ENCODE results near the gene C10orf95. TPM values are rescaled to one million over a fixed set of nuclear protein-coding genes. Genes with fewer than 3 reads are reported as not detected.
A peak's percentile ranks its signal among the peaks of the same experiment; 100 is the strongest.
"Not testable (repeated sequence)": the region's sequence is repeated elsewhere in the genome, so short reads cannot be mapped to it uniquely, and the experiment has no call there.

Gene C10orf95
- total RNA-seq (not detected), polyA plus RNA-seq (0.11 TPM)

DNA sequence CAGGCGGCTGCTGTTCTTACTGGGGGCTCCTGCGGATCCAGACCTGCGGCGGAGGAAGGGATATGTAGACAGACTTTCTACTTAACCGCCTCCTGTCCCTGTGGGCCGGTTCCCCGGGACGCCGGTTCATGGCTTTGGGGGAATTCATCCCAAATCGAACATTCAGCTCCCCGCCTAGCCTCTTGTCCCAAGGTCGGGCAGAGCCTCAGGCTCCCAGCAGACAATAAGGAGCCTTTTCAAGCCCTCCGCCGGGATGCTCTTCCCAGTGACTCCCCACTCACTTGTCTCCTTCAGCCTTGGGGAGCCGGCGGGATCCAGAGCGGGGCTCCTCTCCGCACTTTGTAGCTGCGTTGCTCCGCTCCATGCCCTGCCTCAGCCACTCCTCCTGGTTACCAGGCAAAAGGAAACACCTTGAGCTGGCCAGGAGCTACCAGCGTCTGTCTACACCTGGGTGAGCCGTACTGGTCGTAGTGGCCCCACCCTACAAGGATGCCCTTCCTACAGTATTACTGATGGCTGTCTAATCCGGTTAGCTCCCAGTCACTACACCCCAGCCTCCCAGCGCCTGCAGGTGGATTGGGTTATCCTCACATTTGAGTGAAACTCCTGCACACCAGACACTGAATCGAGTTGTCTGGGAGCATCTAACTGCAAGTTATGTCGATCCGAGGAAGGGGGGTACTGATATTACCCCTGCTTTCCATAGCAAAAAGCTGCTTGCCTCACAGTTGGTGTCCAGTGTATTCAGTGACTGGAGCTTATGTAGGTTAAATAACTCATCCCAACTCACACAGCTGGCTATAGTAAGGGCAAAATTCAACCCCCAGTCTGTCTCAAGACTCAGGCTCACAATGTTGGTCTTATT is at the start of gene C10orf95:
C10orf95 (minus strand) TSS at position 439 of the 865 bp plus-strand sequence. CDS start 450 bp downstream, outside the sequence.
- Histone ChIP-seq H3K4me1 (ENCODE audit: insufficient read depth) (no peaks in the 10 kb centered on the region), H3K36me3 (ENCODE audit: insufficient read depth) (no peaks in the 10 kb centered on the region), H3K27ac (ENCODE audit: low read depth) (peak within 1 kb of the TSS; percentile 68), H3K4me3 (ENCODE audit: low read depth, low read length) (peak within 1 kb of the TSS; percentile 88)
- no peak for DNase-seq (ENCODE audit: extremely low spot score)
- WGBS = 30% methylated on average over 28 of the region's 28 CpGs

DNA sequence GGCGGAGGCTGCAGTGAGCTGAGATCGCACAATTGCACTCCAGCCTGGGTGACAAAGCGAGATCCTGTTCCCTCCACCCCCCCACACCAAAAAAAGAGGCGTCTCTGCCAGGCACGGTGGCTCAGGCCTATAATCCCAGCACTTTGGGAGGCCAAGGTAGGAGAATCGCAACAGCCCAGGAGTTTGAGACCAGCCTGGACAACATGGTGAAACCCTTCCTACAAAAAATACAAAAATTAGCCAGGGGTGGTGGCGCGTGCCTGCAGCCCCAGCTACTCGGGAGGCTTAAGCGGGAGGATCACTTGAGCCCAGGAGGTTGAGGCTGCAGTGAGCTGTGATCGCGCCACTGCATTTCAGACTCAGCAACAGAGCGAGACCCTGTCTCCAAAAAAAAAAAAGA is 49.3 kb upstream of the C10orf95 start:
- not testable (repeated sequence) for H3K4me3 ChIP-seq (ENCODE audit: low read depth, low read length); H3K36me3 ChIP-seq (ENCODE audit: insufficient read depth); H3K27ac ChIP-seq (ENCODE audit: low read depth); DNase-seq (ENCODE audit: extremely low spot score); H3K4me1 ChIP-seq (ENCODE audit: insufficient read depth)
- WGBS = 94% methylated on average over 13 of the region's 13 CpGs

DNA sequence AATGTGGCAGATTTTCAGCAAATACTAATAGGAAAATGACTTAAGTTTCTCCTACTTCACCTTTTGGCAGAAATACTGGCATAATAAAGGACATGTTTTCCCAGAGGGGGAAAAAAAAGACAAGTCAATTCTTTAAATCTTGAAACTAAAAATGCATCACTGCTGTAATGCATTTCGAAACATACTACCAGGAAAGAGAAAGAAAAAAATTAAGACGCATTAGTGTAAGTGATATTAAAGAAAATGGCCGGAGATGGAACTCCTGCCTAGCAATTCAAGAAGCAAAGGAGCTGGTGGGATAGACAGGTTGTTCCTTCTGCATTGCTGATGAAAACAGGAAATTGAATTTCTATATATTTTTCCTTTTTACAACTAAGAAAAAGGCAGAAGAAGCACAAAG is 48.0 kb upstream of the C10orf95 start:
- H3K4me1 ChIP-seq (ENCODE audit: insufficient read depth) = peaks cover 2% of the 10 kb centered on the region
- H3K4me3 ChIP-seq (ENCODE audit: low read depth, low read length) = no peak overlapping the region
- WGBS = 90% methylated on average over 3 of the region's 3 CpGs
- no peaks in the 10 kb centered on the region for H3K36me3 ChIP-seq (ENCODE audit: insufficient read depth)
- H3K27ac ChIP-seq (ENCODE audit: low read depth) = no peak overlapping the region
- no peak for DNase-seq (ENCODE audit: extremely low spot score)

DNA sequence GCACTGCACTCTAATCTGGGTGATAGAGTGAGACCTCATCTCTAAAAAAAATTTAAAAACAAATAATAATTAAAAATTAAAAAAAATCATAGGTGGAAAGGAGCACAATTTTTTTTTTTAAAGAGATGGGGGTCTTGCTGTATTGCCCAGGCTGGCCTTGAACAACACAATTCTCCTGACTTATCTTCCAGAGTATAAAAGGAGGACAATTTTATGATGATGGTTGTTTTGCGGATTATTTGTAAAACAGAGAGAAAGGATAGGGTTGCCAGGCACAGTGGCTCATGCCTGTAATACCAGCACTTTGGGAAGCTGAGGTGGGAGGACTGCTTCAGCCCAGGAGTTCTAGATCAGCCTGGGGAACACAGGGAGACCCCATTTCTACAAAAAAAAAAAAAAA is 46.2 kb upstream of the C10orf95 start:
- no peak overlapping the region for H3K4me3 ChIP-seq (ENCODE audit: low read depth, low read length)
- 96% methylated on average over 1 of the region's 1 CpG for WGBS
- H3K27ac ChIP-seq (ENCODE audit: low read depth) = no peak overlapping the region

GRCh38 chr10:102493771-102494170 is 42.4 kb upstream of the C10orf95 start:
- H3K4me1 ChIP-seq (ENCODE audit: insufficient read depth) = no peaks in the 10 kb centered on the region
- no peak for DNase-seq (ENCODE audit: extremely low spot score)
- no peaks in the 10 kb centered on the region for H3K36me3 ChIP-seq (ENCODE audit: insufficient read depth)
- 91% methylated on average over 2 of the region's 2 CpGs for WGBS
- no peak overlapping the region for H3K27ac ChIP-seq (ENCODE audit: low read depth)
- H3K4me3 ChIP-seq (ENCODE audit: low read depth, low read length) = no peak overlapping the region

More for the DNA sequence above, 46.2 kb upstream of the C10orf95 start:
- no peak for DNase-seq (ENCODE audit: extremely low spot score)
- Histone ChIP-seq H3K4me1 (ENCODE audit: insufficient read depth) (peaks cover 2% of the 10 kb centered on the region), H3K36me3 (ENCODE audit: insufficient read depth) (no peaks in the 10 kb centered on the region)

DNA sequence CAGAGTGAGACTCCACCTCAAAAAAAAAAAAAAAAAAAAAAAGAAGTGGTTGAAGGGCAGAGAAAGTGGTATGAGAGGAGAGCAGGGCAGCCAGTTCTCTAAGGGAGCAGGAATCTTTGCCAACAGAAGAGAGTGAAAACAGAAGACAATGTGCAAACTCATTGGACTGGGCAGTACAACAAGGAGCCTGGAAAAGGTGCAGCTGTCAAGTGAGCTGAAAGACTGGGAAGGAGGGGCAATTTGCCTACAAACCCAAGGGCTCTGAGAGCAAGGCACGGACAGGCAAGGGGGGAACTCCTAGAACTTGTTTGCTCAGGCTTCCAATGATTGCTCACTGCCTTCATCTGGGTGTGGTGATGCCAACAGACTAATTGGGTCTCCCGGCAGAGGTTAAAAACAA is 41.6 kb upstream of the C10orf95 start:
- Histone ChIP-seq H3K4me1 (ENCODE audit: insufficient read depth) (no peaks in the 10 kb centered on the region), H3K4me3 (ENCODE audit: low read depth, low read length) (no peak overlapping the region), H3K36me3 (ENCODE audit: insufficient read depth) (peaks cover 2% of the 10 kb centered on the region), H3K27ac (ENCODE audit: low read depth) (no peak overlapping the region)
- 25% methylated on average over 2 of the region's 2 CpGs for WGBS
- no peak for DNase-seq (ENCODE audit: extremely low spot score)

DNA sequence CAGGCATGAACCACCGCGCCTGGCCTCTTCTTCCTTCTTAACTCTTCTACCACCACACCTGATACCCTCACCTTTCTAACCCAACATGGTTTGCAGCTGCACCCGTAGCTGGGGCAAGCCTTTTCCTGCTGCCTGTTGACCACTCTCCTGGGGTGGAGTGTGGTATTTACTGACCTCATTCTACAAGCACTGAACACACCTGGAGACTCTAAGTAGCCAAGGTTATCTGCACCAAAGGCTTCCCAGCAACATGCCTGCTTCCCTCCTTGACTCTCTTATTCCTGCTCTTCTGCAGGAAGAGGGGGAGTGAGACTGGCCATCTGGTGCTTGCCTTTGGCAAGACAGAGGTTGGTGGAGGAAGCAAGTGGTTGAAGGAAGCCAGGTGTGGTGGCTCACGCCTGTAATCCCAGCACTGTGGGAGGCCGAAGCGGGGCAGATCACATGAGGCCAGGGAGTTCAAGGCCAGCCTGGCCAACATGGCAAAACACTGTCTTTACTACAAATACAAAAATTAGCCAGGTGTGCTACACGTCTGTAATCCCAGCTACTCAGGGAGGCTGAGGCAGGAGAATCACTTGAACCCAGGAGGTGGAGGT is 41.1 kb upstream of the C10orf95 start:
- no peak overlapping the region for H3K4me3 ChIP-seq (ENCODE audit: low read depth, low read length)
- no peak overlapping the region for H3K27ac ChIP-seq (ENCODE audit: low read depth)
- no peak for DNase-seq (ENCODE audit: extremely low spot score)
- peaks cover 2% of the 10 kb centered on the region for H3K36me3 ChIP-seq (ENCODE audit: insufficient read depth)
- H3K4me1 ChIP-seq (ENCODE audit: insufficient read depth) = no peaks in the 10 kb centered on the region
- 84% methylated on average over 7 of the region's 7 CpGs for WGBS

GRCh38 chr10:102491136-102491535 is 39.8 kb upstream of the C10orf95 start:
- 86% methylated on average over 4 of the region's 4 CpGs for WGBS
- no peaks in the 10 kb centered on the region for H3K4me1 ChIP-seq (ENCODE audit: insufficient read depth)
- H3K27ac ChIP-seq (ENCODE audit: low read depth) = no peak overlapping the region
- H3K4me3 ChIP-seq (ENCODE audit: low read depth, low read length) = no peak overlapping the region
- H3K36me3 ChIP-seq (ENCODE audit: insufficient read depth) = peaks cover 2% of the 10 kb centered on the region
- DNase-seq (ENCODE audit: extremely low spot score) = no peak

GRCh38 chr10:102485093-102485784 is 33.9 kb upstream of the C10orf95 start:
- Histone ChIP-seq H3K4me1 (ENCODE audit: insufficient read depth) (no peaks in the 10 kb centered on the region), H3K4me3 (ENCODE audit: low read depth, low read length) (no peak overlapping the region), H3K36me3 (ENCODE audit: insufficient read depth) (peaks cover 4% of the 10 kb centered on the region), H3K27ac (ENCODE audit: low read depth) (no peak overlapping the region)
- 88% methylated on average over 18 of the region's 18 CpGs for WGBS
- no peak for DNase-seq (ENCODE audit: extremely low spot score)

- no peak overlapping the region for H3K4me3 ChIP-seq (ENCODE audit: low read depth, low read length)
- H3K36me3 ChIP-seq (ENCODE audit: insufficient read depth) = peaks cover 4% of the 10 kb centered on the region
- no peaks in the 10 kb centered on the region for H3K4me1 ChIP-seq (ENCODE audit: insufficient read depth)
- H3K27ac ChIP-seq (ENCODE audit: low read depth) = no peak overlapping the region
- DNase-seq (ENCODE audit: extremely low spot score) = no peak
- WGBS = 97% methylated on average over 13 of the region's 13 CpGs
Observed at GRCh38 chr10:102484021-102484420, 32.7 kb upstream of the C10orf95 start.

- 86% methylated on average over 9 of the region's 9 CpGs for WGBS
Observed at GRCh38 chr10:102480396-102480795, 29.1 kb upstream of the C10orf95 start.

DNA sequence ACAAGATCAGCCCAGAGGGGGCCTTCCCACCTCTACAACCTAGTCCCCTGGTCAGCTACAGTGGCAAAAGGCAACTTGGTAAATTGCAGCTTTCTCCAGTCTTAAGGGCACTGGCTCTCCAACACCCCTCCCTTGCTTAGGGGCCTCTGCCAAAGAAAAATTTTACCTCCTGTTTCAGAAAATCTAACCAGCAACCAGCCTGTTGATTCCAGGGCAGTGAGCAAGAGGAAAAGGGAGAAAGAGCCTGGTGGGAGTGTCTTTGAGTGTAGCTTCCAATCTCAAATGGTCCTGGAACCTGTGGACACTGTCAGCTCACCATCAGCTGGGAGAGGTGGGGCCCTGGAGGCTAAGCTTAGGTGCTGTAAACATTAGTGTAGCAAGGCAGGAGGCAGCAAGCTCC is 28.3 kb upstream of the C10orf95 start:
- no peak overlapping the region for H3K4me3 ChIP-seq (ENCODE audit: low read depth, low read length)
- H3K36me3 ChIP-seq (ENCODE audit: insufficient read depth) = no peaks in the 10 kb centered on the region
- H3K4me1 ChIP-seq (ENCODE audit: insufficient read depth) = no peaks in the 10 kb centered on the region
- DNase-seq (ENCODE audit: extremely low spot score) = no peak
- no peak overlapping the region for H3K27ac ChIP-seq (ENCODE audit: low read depth)

More at GRCh38 chr10:102480396-102480795, 29.1 kb upstream of the C10orf95 start:
- Histone ChIP-seq H3K4me1 (ENCODE audit: insufficient read depth) (no peaks in the 10 kb centered on the region), H3K4me3 (ENCODE audit: low read depth, low read length) (no peak overlapping the region), H3K27ac (ENCODE audit: low read depth) (no peak overlapping the region), H3K36me3 (ENCODE audit: insufficient read depth) (peaks cover 2% of the 10 kb centered on the region)
- DNase-seq (ENCODE audit: extremely low spot score) = no peak

DNA sequence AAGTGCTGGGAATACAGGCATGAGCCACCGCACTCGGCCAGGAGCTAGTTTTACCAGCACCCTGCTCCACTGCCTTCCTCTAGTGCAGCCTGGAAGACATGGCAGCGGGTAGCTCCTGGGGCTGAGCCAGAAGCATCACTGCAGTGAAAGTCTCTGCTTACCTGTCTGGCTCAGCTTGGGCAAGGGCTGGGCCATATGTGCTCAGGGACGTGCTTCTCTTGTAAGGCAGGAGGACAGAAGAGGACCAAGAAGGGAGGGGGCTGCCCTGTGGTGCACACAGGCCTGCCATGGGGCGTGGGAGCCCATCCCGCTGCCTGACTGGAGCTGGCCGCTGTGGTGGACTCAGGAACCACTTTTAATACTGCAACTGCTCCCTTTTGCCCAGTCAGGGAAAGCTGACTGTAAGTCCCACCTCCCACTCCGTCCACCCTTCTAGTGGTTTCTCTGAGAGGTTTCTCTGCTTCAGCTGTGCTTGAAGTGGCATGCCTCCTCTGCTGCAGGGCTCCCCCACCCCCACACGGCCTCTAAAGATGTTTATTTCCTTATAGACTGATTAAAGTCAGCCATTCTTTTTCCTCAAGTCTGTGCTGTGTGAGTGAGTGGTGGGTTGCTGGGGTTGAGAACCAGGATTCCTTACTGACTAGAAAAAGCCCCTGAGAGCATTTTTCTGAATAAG is 25.3 kb upstream of the C10orf95 start:
- H3K36me3 ChIP-seq (ENCODE audit: insufficient read depth) = no peaks in the 10 kb centered on the region
- no peaks in the 10 kb centered on the region for H3K4me1 ChIP-seq (ENCODE audit: insufficient read depth)
- no peak overlapping the region for H3K4me3 ChIP-seq (ENCODE audit: low read depth, low read length)
- DNase-seq (ENCODE audit: extremely low spot score) = no peak
- H3K27ac ChIP-seq (ENCODE audit: low read depth) = no peak overlapping the region
- 62% methylated on average over 9 of the region's 9 CpGs for WGBS
